Stimulated activated naive CD4-positive, alpha-beta T cell (primary cell): Measurements from ENCODE around the gene ACBD6.
"Not testable (repeated sequence)": the region's sequence is repeated elsewhere in the genome, so short reads cannot be mapped to it uniquely, and the experiment has no call there.

Experiments used
- DNase-seq, 6 experiments: peaks; one replicate each; lab custom pipeline; 2025; lab: John Stamatoyannopoulos, UW

ACBD6 gene

GRCh38 chr1:180415985-180416633 is 86.3 kb downstream of the ACBD6 start:
- DNase-seq: peak in 1 of 6 experiments; percentile 6

DNA sequence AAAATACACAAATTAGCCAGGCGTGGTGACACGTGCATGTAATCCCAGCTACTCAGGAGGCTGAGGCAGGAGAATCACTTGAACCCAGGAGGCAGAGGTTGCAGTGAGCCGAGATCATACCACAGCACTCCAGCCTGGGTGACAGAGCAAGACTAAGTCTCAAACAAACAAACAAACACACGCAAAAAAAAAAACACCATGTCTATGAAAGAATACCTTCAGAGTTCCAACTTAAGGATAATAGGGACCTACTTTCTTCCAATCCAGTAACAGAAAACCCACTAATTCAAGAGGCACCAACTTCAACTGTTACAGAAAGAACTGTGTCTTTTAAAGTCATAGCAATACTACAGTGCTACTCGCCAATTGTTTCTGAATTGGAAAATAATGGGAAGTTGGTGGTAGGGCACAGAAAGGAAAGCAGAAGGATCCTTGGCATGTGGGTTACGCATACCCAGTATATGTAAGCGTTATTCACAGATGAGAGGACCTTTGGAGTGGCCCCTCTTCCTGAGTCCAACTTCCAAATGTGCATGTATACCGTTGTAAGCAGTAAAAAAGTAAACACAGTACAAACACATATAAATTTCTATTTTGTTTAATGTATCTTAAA is 87.0 kb downstream of the ACBD6 start:
- DNase-seq: no peak

GRCh38 chr1:180412583-180412982 is 89.8 kb downstream of the ACBD6 start:
- no peak for DNase-seq

GRCh38 chr1:180408128-180408527 is 94.2 kb downstream of the ACBD6 start:
- DNase-seq: not testable (repeated sequence)

- DNase-seq: no peak
These were observed 95.3 kb downstream of the ACBD6 start for GRCh38 chr1:180407051-180407450.

DNA sequence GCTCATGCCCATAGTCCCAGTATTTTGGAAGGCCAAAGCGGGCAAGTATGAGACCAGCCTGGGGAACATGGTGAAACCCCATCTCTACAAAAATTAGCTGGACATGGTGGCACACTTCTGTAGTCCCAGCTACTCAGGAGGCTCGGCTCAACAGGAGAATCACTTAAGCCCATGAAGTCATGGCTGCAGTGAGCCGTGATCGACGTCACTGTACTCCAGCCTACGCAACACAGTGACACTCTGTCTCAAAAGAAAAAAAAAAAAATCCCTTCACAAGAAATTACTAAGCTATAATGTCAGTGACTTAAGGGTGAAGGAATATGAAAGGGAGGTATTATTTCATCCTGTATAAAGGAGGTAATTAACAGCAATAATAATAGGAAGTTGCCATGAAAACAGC is 99.8 kb downstream of the ACBD6 start:
- no peak for DNase-seq

DNA sequence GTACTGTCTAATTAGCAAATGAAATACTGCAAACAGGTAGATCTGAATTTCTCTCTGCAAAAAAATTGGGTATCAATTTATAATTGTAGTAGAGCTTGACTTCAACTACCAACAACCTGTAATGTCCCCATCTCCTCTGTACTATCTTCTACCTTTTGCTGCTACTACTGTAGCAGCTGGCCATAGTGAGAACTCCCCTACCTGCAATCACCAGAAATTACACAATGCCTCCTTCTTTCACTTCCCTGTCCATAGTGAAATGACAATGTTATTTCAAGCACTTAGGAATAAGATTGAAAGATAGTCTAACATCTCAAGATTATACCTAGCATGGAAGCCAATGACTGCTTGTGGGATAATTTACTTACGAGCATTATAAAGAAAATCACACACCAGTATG is 100.4 kb downstream of the ACBD6 start:
- no peak for DNase-seq

DNA sequence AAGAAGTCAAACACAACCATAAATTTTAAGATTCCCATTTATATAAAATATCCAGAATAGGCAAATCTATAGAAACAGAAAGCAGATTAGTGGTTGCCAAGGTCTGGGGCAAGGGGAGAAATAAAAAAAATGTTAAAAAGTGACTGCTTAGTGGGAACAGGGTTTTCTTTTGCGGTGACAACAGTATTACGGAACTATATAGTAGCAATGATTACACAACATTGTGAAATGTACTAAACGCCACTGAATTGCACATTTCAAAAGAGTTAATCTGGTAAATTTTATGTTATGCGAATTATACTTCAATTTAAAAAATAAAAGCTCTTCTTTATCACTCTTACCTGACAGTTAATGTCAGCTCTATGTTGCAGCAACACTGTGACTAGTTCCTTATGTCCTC is 105.2 kb downstream of the ACBD6 start:
- DNase-seq: no peak

GRCh38 chr1:180392427-180393145 is 109.8 kb downstream of the ACBD6 start:
- no peak for DNase-seq

GRCh38 chr1:180392020-180392419 is 110.4 kb downstream of the ACBD6 start:
- DNase-seq: no peak

DNA sequence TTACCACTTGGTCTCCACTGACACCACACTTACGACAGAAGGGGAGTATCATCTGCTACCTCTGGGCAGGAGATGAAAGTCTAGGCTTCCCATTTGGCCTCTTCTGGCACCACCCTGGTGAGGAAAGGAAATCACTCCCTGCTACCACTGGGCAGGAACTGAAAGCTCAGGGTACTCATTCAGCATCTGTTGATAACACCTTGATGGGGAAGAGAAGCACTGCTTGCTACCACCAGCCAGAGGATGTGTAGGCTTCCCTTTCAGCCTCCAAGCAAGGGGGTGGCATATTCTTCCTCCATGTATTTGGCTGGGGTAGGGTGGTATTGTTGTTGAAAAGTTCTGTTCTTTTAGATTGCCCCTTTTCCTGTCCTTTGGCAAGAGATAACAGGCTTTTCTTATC is 115.0 kb downstream of the ACBD6 start:
- DNase-seq: no peak

GRCh38 chr1:180386745-180387367 is 115.5 kb downstream of the ACBD6 start:
- no peak for DNase-seq

DNA sequence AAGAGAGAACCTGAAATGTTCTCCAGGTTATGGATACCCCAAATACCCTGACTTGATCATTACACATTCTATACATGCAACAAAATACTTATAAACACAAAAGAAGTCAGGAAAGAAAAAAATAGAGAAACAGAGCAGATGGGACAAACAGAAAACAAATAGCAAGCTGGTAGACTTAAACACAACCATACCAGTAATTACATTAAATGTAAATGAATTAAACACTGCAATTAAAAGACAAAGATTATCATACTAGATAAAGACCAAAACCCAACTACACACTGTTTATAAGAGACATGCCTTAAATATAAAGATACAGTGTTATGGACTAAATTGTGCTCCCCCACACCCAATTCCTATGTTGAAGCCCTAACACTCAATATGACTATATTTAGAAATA is 117.2 kb downstream of the ACBD6 start:
- no peak for DNase-seq

DNA sequence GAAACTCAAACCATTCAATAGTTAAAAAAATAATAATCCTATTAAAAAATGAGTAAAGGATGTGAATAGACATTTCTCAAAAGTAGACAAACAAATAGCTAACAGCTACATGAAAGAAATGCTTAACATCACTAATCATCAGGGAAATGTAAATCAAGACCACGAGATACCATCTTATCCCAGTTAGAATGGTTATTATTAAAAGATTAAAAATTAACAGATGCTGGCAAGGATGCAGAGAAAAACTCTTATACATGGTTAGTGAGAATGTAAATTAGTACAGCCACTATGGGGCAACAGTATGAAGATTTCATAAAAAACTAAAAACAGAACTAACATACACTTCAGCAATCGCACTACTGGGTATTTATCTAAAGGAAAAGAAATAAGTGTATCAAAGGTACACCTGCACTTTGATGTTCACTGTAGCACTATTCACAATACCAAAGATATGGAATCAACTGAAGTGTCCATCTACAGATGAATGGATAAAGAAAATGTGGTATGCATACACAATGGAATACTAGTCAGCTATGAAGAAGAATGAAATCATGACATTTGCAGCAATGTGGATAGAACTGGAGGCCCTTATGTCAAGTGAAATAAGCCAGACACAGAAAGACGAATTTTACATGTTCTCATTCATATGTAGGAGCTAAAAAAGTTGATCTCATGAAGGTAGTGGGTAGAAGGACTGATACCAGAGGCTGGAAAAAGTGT is 117.9 kb downstream of the ACBD6 start:
- no peak for DNase-seq

DNA sequence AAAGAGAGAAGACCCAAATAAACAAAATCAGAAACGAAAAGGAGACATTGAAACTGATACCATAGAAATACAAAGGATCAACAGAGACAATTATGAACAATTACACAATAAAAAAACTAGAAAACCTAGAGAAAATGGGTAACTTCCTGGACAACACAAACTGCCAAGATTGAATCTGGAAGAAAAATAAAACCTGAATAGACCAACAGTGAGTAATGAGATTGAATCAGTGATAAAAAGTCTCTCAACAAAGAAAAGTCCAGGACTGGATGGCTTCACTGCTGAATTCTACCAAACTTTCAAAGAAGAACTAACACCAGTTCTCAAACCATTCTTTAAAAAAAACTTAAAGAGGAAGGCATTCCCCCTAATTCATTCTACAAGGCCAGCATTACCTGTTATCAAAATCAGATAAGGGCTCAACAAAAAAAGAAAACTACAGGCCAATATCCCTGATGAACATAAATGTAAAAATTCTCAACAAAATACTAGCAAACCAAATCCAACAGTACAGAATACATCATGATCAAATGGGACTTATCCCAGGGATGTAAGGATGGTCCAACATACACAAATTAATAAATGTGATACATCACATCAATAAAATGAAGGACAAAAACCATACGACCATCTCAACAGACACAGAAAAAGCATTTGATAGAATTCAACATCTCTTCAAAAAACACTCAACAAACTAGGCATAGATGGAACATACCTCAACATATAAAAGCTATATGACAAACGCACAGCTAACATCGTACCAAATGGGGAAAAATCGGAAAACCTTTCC is 119.9 kb downstream of the ACBD6 start:
- DNase-seq: no peak

GRCh38 chr1:180381184-180381580 is 121.2 kb downstream of the ACBD6 start:
- DNase-seq: no peak

- no peak for DNase-seq
These were observed 121.9 kb downstream of the ACBD6 start for GRCh38 chr1:180380259-180381183.

- DNase-seq: no peak
These were observed 125.6 kb downstream of the ACBD6 start for GRCh38 chr1:180376800-180377199.

DNA sequence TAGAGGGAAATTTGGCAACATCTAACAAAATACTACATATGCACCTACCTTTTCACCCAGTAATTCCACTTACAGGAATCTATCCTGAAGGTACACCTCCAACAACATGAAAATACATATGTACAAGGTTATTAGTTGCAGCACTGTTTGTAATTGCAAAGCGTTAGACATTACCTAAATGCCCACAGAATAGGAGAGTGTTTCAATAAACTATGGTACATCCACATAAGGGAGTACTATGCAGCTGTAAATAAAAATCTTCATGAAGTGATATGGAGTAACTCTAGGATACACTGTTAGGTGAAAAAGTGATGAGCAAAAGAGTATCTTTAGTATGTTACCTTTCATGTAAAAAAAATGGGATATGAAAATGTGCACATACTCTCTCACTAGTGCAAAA is 126.1 kb downstream of the ACBD6 start:
- no peak for DNase-seq

DNA sequence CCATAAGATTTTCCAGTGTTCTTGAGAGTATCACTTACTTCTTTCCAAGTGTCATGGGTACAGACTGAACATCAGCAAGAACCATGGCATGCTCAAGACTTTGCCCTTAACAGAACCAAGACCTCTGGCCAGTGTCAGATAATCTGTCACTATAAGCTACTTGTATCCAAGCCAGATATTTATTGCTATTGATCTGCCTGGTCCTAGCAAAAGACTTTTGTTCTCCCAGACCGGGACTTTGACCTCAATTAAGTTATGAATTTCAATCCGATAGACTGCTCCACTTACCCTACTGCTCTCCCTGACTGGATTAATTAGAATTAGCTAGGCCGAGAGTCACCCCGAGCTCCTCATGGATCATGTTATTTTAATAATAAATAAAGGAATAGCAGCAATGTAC is 129.6 kb downstream of the ACBD6 start:
- DNase-seq: no peak
